22Rv1 (cell line): Measurements from ENCODE around the gene NRG3.

Experiments
- H3K27ac ChIP-seq: fragments of 450-650 bp; 2 replicates; pipeline ENCODE4 v1.5.1; 2017
- CTCF ChIP-seq: fragments of 450-650 bp; IDR thresholded peaks from 2 replicates; pipeline ENCODE4 v1.5.1; 2017; ENCODE audit warnings: mild to moderate bottlenecking
- ZFX ChIP-seq: fragments of 450-650 bp; IDR thresholded peaks from 2 replicates; pipeline ENCODE4 v1.6.1; 2017; ENCODE audit warnings: antibody characterized with exemption, borderline replicate concordance

Gene NRG3

GRCh38 chr10:81969136-81969535 lies 94.1 kb downstream of the NRG3 start:
- TF ChIP-seq ZFX (no peak), CTCF (no peak)
- H3K27ac ChIP-seq = no peak overlapping the region

GRCh38 chr10:81978238-81978637 lies 103.2 kb downstream of the NRG3 start:
- TF ChIP-seq CTCF (no peak), ZFX (no peak)
- H3K27ac ChIP-seq = no peak overlapping the region

GRCh38 chr10:81981724-81982123 lies 106.7 kb downstream of the NRG3 start:
- H3K27ac ChIP-seq = no peak overlapping the region
- TF ChIP-seq CTCF (no peak), ZFX (no peak)

- no peak overlapping the region for H3K27ac ChIP-seq
- TF ChIP-seq CTCF = no peak
- TF ChIP-seq ZFX = no peak
Observed at GRCh38 chr10:81984428-81984827, 109.4 kb downstream of the NRG3 start.

- TF ChIP-seq ZFX (no peak), CTCF (no peak)
Observed at GRCh38 chr10:81995254-81995653, 120.3 kb downstream of the NRG3 start.

GRCh38 chr10:81996927-81997326 lies 121.9 kb downstream of the NRG3 start:
- no peak overlapping the region for H3K27ac ChIP-seq
- TF ChIP-seq CTCF (no peak), ZFX (no peak)

More at GRCh38 chr10:81995254-81995653, 120.3 kb downstream of the NRG3 start:
- H3K27ac ChIP-seq = no peak overlapping the region

- no peak overlapping the region for H3K27ac ChIP-seq
- no peak for TF ChIP-seq CTCF
- TF ChIP-seq ZFX = no peak
Observed at GRCh38 chr10:82020999-82021398, 146.0 kb downstream of the NRG3 start.
